HUES6 (cell line): ENCODE measurements around the gene MOCS3.

Source experiments
- H3K27ac ChIP-seq: 2 replicates; pipeline ENCODE4 v1.7.0; 2013; ENCODE audit warnings: low read depth, mild to moderate bottlenecking, low read length, inconsistent platforms
- H3K27me3 ChIP-seq: 2 replicates; pipeline ENCODE4 v1.6.1; 2013; ENCODE audit warnings: low read length; ENCODE audit not compliant: control insufficient read depth, insufficient read depth
- H3K36me3 ChIP-seq: 2 replicates; pipeline ENCODE4 v1.6.1; 2013; ENCODE audit warnings: low read length; ENCODE audit not compliant: control insufficient read depth, insufficient read depth
- H3K4me1 ChIP-seq: 2 replicates; pipeline ENCODE4 v1.6.1; 2013; ENCODE audit warnings: low read length; ENCODE audit not compliant: control insufficient read depth, insufficient read depth
- H3K4me3 ChIP-seq: 2 replicates; pipeline ENCODE4 v1.5.1; 2013; ENCODE audit warnings: low read depth, low read length
- H3K9ac ChIP-seq: one replicate; pipeline ENCODE4 v1.6.1; 2013; ENCODE audit warnings: mild to moderate bottlenecking, low read length
- H3K9me3 ChIP-seq: 2 replicates; pipeline ENCODE4 v1.6.1; 2013; ENCODE audit warnings: low read depth, low read length; ENCODE audit not compliant: control insufficient read depth, insufficient read depth

The MOCS3 gene

DNA sequence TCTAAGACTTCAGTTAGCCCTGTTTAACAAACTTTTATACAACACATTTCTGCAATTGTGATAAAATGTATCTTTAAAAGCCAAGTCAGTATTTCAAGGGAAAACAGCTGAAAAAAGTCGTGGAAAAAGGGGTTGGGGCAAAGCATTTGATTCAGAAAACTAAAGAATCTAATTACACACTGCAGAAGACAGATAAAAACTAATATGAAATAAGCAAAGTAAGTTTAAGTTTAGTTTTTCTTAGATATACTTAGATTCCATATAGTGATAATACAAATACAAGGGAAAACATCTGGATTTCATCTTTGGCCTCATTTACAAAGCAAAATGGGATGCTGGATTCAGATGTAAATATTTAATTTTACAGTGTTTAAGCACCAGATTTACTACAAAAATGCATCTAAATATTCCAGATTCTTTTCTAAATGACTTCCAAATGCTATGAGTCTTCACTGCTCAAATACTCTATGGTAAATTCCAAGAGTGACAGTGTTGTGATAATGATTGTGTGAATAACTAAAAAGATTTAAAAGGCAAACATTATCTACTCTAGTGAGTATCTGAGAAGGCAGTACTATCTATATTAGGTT, 25.8 kb upstream of the MOCS3 start:
- no peak overlapping the region for H3K9ac ChIP-seq
- H3K27ac ChIP-seq: no peak overlapping the region
- H3K4me3 ChIP-seq: no peak overlapping the region

DNA sequence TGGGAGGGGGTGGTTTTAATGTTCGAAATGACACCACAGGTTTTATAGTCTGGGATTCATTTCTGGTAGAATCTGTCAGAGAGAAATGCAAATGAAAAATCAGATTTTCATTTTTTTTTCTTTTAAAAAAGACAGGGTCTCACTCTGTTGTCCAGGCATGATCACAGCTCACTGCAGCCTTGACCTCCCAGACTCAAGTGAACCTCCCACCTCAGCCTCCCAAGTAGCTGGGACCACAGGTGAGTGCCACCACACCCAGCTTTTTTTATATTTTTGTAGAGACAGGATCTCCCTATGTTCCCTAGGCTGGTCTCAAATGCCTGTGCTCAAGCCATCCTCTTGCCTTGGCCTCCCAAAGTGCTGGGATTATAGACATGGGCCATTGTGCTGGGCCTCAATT, 25.0 kb upstream of the MOCS3 start:
- Histone ChIP-seq H3K9me3 (no peaks in the 10 kb centered on the region), H3K27me3 (no peaks in the 10 kb centered on the region), H3K4me1 (peaks cover 15% of the 10 kb centered on the region), H3K9ac (no peak overlapping the region), H3K27ac (no peak overlapping the region), H3K36me3 (peaks cover 72% of the 10 kb centered on the region), H3K4me3 (no peak overlapping the region)

More for the DNA sequence above, 25.8 kb upstream of the MOCS3 start:
- H3K27me3 ChIP-seq: no peaks in the 10 kb centered on the region
- H3K9me3 ChIP-seq: no peaks in the 10 kb centered on the region
- peaks cover 22% of the 10 kb centered on the region for H3K4me1 ChIP-seq
- H3K36me3 ChIP-seq: peaks cover 77% of the 10 kb centered on the region

DNA sequence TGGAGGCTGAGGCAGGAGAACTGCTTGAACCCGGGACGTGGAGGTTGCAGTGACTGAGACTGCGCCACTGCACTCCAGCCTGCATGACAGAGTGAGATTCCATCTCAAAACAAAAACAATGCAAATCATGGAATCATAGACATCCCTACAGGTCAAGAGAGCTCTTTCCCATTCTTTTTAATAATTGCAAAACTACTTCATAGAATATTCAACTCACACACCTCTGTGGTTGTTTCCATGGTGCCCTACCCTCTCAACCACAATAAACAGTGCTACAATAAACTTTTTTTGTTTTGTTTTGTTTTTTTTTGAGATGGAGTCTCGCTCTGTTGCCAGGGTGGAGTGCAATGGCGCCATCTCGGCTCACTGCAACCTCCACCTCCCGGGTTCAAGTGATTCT, 15.5 kb upstream of the MOCS3 start:
- Histone ChIP-seq H3K9me3 (no peaks in the 10 kb centered on the region), H3K4me1 (no peaks in the 10 kb centered on the region), H3K27ac (no peak overlapping the region), H3K27me3 (no peaks in the 10 kb centered on the region), H3K36me3 (peaks cover 88% of the 10 kb centered on the region), H3K9ac (no peak overlapping the region), H3K4me3 (no peak overlapping the region)

DNA sequence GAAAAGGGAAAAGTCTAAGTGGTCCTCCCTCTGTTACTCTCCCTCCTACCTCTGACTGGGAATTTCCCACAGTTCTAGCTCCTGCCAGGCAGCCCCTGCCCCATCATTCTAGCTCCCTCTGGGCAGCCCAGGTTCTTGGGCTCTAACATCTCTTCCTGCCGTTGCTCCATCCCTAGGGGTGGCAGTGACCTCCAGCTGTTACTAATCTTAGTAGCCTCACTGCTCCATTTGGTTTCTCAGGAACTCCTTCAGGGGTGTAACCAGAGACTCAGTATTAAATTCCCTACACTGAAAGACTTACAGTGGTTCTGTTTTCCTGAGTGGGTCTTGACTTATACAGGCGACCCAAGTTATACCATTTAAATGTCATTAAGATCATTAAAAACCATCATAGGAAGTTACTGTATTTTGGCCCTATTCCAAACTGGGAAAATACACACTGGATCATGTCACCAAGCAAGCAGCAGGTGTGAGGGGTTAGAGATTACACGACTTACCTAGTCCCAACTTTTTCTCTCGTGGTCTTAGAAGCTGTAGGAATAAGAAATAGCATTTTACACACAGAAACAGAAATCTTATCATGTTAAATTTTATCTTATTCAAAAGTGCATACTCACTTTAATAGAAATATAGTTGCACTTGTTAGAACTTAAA, 10.4 kb upstream of the MOCS3 start:
- Histone ChIP-seq H3K4me1 (no peaks in the 10 kb centered on the region), H3K27ac (no peak overlapping the region), H3K9me3 (no peaks in the 10 kb centered on the region), H3K4me3 (no peak overlapping the region), H3K27me3 (no peaks in the 10 kb centered on the region), H3K36me3 (peaks cover 89% of the 10 kb centered on the region), H3K9ac (no peak overlapping the region)

DNA sequence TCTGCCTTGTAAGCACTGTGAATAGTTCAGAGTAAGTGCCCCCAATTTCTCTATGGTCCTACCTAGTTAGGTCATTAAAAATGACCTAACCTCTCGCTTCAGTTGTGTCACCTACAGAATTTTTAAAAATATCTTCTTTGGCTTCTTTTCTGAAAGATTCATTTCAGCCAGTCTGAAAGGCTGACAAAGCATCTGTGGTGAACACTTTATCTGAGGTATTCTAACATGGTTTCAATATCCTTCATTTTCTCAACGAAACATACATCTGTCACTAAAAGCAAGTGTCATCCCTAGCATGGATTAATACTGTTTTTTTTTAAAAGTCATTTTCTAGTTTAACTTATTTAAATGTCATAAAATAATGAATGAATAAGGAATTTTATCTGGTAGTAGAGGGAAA, 5.4 kb upstream of the MOCS3 start:
- H3K4me3 ChIP-seq: no peak overlapping the region
- H3K27ac ChIP-seq: no peak overlapping the region
- no peaks in the 10 kb centered on the region for H3K27me3 ChIP-seq
- H3K9ac ChIP-seq: no peak overlapping the region
- H3K4me1 ChIP-seq: 0 out of 2 replicates have a peak, but pooled peaks cover 3% of the 10 kb centered on the region
- H3K36me3 ChIP-seq: peaks cover 65% of the 10 kb centered on the region
- H3K9me3 ChIP-seq: no peaks in the 10 kb centered on the region

DNA sequence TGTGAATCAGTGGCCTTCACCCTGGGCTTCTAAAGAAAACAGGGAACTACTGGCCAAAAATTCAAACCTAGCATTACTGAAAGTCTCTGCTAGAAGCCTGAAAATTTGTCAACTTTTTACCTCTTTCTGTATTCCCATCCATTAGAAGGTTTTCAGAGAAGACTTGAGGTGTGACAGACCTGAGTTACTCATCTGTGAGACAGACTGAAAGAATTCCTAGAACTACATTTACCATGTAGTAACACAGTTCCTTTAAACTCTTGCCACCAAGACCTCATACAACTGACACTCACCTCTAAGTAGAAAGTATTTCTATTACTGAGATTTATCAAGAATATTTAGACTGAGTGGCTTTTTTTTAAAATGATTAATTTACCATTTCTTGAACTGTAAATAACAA, 4.8 kb upstream of the MOCS3 start:
- peaks cover 59% of the 10 kb centered on the region for H3K36me3 ChIP-seq
- H3K9ac ChIP-seq: no peak overlapping the region
- H3K9me3 ChIP-seq: no peaks in the 10 kb centered on the region
- 0 out of 2 replicates have a peak, but pooled peaks cover 3% of the 10 kb centered on the region for H3K4me1 ChIP-seq
- H3K4me3 ChIP-seq: no peak overlapping the region
- no peaks in the 10 kb centered on the region for H3K27me3 ChIP-seq
- H3K27ac ChIP-seq: no peak overlapping the region

DNA sequence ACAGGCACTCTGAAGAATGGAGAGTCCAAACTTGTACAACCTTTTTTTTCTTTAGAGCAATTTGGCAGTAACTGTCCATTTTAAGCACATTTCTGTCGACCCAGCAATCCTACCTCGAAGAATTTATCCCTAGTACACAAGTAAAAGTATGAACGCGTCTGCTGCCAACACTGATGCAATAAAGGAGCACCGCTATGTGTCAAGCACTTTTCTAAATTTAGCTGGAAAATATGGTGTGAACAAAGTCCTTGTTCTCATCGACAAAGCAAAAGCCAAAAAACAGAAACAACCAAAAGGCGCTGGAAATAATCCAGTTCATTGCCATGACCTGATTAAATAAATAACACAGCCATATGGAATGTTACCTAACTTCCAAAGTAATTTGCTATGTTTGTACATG, 1.3 kb upstream of the MOCS3 start:
- peak overlapping the region; percentile 92 for H3K9ac ChIP-seq
- H3K4me3 ChIP-seq: peak overlapping the region; percentile 94
- no peaks in the 10 kb centered on the region for H3K9me3 ChIP-seq
- peaks cover 12% of the 10 kb centered on the region; the same call in 1 of the 2 replicates for H3K4me1 ChIP-seq
- peaks cover 34% of the 10 kb centered on the region for H3K36me3 ChIP-seq
- H3K27ac ChIP-seq: peak overlapping the region; percentile 98; the same call in 1 of the 2 replicates
- no peaks in the 10 kb centered on the region for H3K27me3 ChIP-seq

DNA sequence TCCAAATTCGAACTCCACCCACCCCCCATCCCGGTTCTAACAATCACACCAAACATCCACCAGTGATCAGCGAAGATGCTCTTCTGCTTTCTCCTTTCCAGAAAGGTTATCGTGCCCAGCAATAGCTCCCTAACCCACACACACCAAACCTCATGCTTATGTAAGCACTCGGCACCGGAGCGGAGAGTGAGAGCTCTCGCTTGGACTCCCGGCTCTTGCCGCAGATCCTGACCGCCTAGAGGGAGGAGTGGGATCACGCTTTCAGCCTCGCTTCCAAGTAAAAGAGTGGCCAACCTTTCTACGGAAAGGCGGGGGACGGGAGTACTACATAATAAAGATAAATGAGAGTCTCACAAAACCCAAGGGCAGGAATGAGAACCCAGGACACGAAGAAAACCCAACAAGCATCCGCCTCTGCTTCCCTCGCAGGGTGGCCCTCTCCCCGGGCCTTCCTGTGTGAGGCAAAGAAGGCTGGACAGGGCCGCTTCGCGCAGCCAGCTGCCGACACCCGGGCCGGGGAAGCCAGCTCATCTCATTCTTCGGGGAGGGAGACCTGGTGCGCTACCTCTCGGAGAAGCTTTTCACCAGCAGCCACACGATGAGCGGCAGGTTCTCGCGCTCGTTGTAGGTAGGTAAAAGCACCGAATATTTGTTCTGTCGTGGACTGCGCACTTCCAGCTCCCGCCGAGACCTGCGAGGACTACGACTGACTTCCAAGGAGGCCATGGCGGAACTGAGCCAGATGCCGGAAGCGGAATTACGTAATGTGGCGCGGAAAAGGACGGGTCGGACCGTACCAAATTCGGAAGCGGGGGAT, 612 bp upstream of the MOCS3 start, which contains the start of gene DPM1:
DPM1 (minus strand) TSS at position 735 of the 817 bp plus-strand sequence; CDS start at position 726, 9 bp downstream.
- Histone ChIP-seq H3K9me3 (no peaks in the 10 kb centered on the region), H3K27ac (peak within 1 kb of the TSS; percentile 98), H3K27me3 (no peaks in the 10 kb centered on the region), H3K4me1 (peaks cover 12% of the 10 kb centered on the region; the same call in 1 of the 2 replicates), H3K9ac (peak within 1 kb of the TSS; percentile 92), H3K4me3 (peak within 1 kb of the TSS; percentile 94), H3K36me3 (peaks cover 32% of the 10 kb centered on the region)

DNA sequence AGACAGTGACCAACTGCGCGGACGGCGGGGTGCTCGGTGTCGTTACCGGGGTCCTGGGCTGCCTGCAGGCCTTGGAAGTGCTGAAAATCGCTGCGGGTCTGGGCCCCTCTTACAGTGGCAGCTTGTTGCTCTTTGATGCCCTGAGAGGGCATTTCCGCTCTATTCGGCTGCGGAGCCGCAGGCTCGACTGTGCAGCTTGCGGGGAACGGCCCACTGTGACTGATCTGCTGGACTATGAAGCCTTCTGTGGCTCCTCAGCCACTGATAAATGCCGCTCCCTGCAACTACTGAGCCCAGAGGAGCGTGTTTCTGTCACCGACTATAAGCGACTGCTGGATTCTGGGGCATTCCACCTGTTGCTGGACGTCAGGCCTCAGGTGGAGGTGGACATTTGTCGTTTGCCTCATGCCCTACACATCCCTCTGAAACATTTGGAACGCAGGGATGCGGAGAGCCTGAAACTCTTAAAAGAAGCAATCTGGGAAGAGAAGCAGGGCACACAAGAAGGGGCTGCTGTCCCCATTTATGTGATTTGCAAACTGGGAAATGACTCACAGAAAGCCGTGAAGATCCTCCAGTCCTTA, 1.0 kb downstream of the MOCS3 start:
- Histone ChIP-seq H3K27ac (no peak overlapping the region), H3K36me3 (peaks cover 16% of the 10 kb centered on the region), H3K27me3 (no peaks in the 10 kb centered on the region), H3K4me1 (peaks cover 12% of the 10 kb centered on the region; the same call in 1 of the 2 replicates), H3K9ac (peak overlapping the region; percentile 92), H3K9me3 (no peaks in the 10 kb centered on the region), H3K4me3 (peak overlapping the region; percentile 94)

DNA sequence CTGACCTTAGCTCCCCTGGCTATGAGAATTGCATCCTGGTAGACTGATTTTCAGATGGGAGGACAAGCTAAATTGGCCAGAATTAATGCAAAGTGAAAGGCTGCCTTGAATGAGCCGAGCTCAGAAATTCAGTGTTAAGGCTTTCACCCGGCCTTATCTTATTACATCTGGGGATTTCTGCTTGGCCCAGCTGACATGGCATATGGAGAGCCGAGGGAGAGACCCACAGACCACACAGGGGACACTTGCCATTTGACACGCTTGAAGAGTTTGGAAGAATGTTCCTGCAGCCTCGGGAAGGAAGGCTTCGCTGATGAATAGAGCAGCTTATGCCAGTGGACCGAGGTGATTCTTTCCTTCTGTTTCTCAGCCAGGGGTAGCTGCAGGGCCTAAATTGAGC, 9.0 kb downstream of the MOCS3 start:
- Histone ChIP-seq H3K4me3 (no peak overlapping the region), H3K9ac (no peak overlapping the region), H3K27me3 (no peaks in the 10 kb centered on the region), H3K36me3 (no peaks in the 10 kb centered on the region), H3K9me3 (no peaks in the 10 kb centered on the region), H3K4me1 (no peaks in the 10 kb centered on the region; the same call in 1 of the 2 replicates), H3K27ac (no peak overlapping the region)
